SU-DHL-6 (cell line): Measurements from ENCODE around the gene SSC5D.

Experiments used
- H2AFZ ChIP-seq: fragments of 200-600 bp; sonication (generic); 2 replicates; pipeline ENCODE4 v1.6.1; 2014; ENCODE audit warnings: low read depth, mild to moderate bottlenecking, moderate library complexity, mixed read lengths, antibody characterized with exemption, low read length; ENCODE audit not compliant: severe bottlenecking
- H3F3A ChIP-seq: fragments of 200-600 bp; shearing (Covaris generic); 2 replicates; pipeline ENCODE4 v1.6.0; 2016; ENCODE audit warnings: antibody characterized with exemption, mild to moderate bottlenecking; ENCODE audit not compliant: insufficient read depth
- H3K27ac ChIP-seq: fragments of 200-600 bp; sonication (generic); 2 replicates; pipeline ENCODE4 v1.5.1; 2016; ENCODE audit warnings: low read depth, mild to moderate bottlenecking, low read length, moderate library complexity, mixed read lengths
- H3K27me3 ChIP-seq: fragments of 200-600 bp; sonication (generic), shearing (Covaris generic); 2 replicates; pipeline ENCODE4 v1.6.0; 2014; ENCODE audit warnings: mild to moderate bottlenecking, low read length
- H3K36me3 ChIP-seq: fragments of 200-600 bp; sonication (generic); 2 replicates; pipeline ENCODE4 v1.6.1; 2014; ENCODE audit warnings: mild to moderate bottlenecking, low read length, mixed read lengths
- H3K4me2 ChIP-seq: fragments of 300-600, 200-600 bp; shearing (Covaris generic), sonication (generic); 2 replicates; pipeline ENCODE4 v1.6.0; 2014; ENCODE audit warnings: low read length, low read depth, mild to moderate bottlenecking; ENCODE audit not compliant: poor library complexity, severe bottlenecking
- H3K4me3 ChIP-seq: fragments of 200-600 bp; sonication (generic); 2 replicates; pipeline ENCODE4 v1.5.1; 2014; ENCODE audit warnings: antibody characterized with exemption, low read length, mild to moderate bottlenecking, mixed read lengths; ENCODE audit not compliant: insufficient read depth, poor library complexity, severe bottlenecking
- H3K79me2 ChIP-seq: fragments of 200-600 bp; sonication (generic); 2 replicates; pipeline ENCODE4 v1.6.1; 2014; ENCODE audit warnings: mild to moderate bottlenecking, low read length, moderate library complexity; ENCODE audit not compliant: insufficient read depth
- H3K9ac ChIP-seq: fragments of 200-600 bp; sonication (generic); 2 replicates; pipeline ENCODE4 v1.7.0; 2014; ENCODE audit warnings: mild to moderate bottlenecking, low read length
- H3K9me2 ChIP-seq: fragments of 200-600 bp; sonication (generic); replicated peaks from 2 replicates; pipeline ENCODE4 v1.6.1; 2014; ENCODE audit warnings: low read length; ENCODE audit not compliant: insufficient read depth
- H3K9me3 ChIP-seq: fragments of 200-600 bp; sonication (generic); 2 replicates; pipeline ENCODE4 v1.6.1; 2014; ENCODE audit warnings: low read length, mixed read lengths; ENCODE audit not compliant: insufficient read depth
- H4K20me1 ChIP-seq: fragments of 200-600 bp; sonication (generic); 2 replicates; pipeline ENCODE4 v1.6.1; 2014; ENCODE audit warnings: low read depth, mild to moderate bottlenecking, antibody characterized with exemption, low read length, moderate library complexity, mixed read lengths
- CTCF ChIP-seq: fragments of 200-600 bp; sonication (generic); IDR thresholded peaks from one replicate; pipeline ENCODE4 v1.5.1; 2017; ENCODE audit warnings: antibody characterized with exemption, mild to moderate bottlenecking, low read length, moderate library complexity; ENCODE audit not compliant: insufficient read depth, poor library complexity, severe bottlenecking
- EZH2phosphoT487 ChIP-seq: fragments of 200-600 bp; sonication (generic), shearing (Covaris generic); conservative IDR thresholded peaks from 2 replicates; pipeline ENCODE4 v1.6.1; 2018; ENCODE audit warnings: mild to moderate bottlenecking, antibody characterized with exemption, low read length, moderate library complexity, mixed read lengths

SSC5D gene

GRCh38 chr19:55503502-55504251 lies 15.4 kb downstream of the SSC5D start:
- peak overlapping the region; percentile 54 for H3K4me3 ChIP-seq
- no peaks in the 10 kb centered on the region for H3K27me3 ChIP-seq
- peak overlapping the region; percentile 53 for H3K9ac ChIP-seq
- H3K79me2 ChIP-seq = no peaks in the 10 kb centered on the region
- peak overlapping the region; percentile 98 for H2AFZ ChIP-seq
- no peaks in the 10 kb centered on the region for H3K9me3 ChIP-seq
- no peak for TF ChIP-seq EZH2phosphoT487
- TF ChIP-seq CTCF = peak; percentile 94
- H3K27ac ChIP-seq = no peak overlapping the region
- H3F3A ChIP-seq = no peaks in the 10 kb centered on the region
- H3K9me2 ChIP-seq = no peaks in the 10 kb centered on the region
- no peaks in the 10 kb centered on the region for H4K20me1 ChIP-seq
- no peaks in the 10 kb centered on the region for H3K36me3 ChIP-seq
- H3K4me2 ChIP-seq = peak overlapping the region; percentile 66

- H3K27me3 ChIP-seq = no peaks in the 10 kb centered on the region
- peak overlapping the region; percentile 66 for H3K4me2 ChIP-seq
- no peak overlapping the region for H3K4me3 ChIP-seq
- peak overlapping the region; percentile 98 for H2AFZ ChIP-seq
- no peaks in the 10 kb centered on the region for H3F3A ChIP-seq
- peak overlapping the region; percentile 53; the same call in 1 of the 2 replicates for H3K9ac ChIP-seq
- H3K36me3 ChIP-seq = no peaks in the 10 kb centered on the region
- TF ChIP-seq EZH2phosphoT487 = no peak
- TF ChIP-seq CTCF = no peak
- H3K9me3 ChIP-seq = no peaks in the 10 kb centered on the region
- H3K79me2 ChIP-seq = no peaks in the 10 kb centered on the region
- no peaks in the 10 kb centered on the region for H4K20me1 ChIP-seq
- H3K9me2 ChIP-seq = no peaks in the 10 kb centered on the region
- H3K27ac ChIP-seq = no peak overlapping the region
Observed at GRCh38 chr19:55504252-55504603, 16.0 kb downstream of the SSC5D start.

GRCh38 chr19:55504981-55505380 lies 16.7 kb downstream of the SSC5D start:
- H2AFZ ChIP-seq = no peak overlapping the region
- H3K9me3 ChIP-seq = no peaks in the 10 kb centered on the region
- no peaks in the 10 kb centered on the region for H3F3A ChIP-seq
- no peak overlapping the region for H3K27ac ChIP-seq
- H3K4me2 ChIP-seq = no peak overlapping the region
- TF ChIP-seq EZH2phosphoT487 (no peak), CTCF (no peak)
- no peaks in the 10 kb centered on the region for H3K9me2 ChIP-seq
- no peaks in the 10 kb centered on the region for H3K27me3 ChIP-seq
- no peaks in the 10 kb centered on the region for H3K36me3 ChIP-seq
- no peaks in the 10 kb centered on the region for H3K79me2 ChIP-seq
- no peaks in the 10 kb centered on the region for H4K20me1 ChIP-seq
- no peak overlapping the region for H3K9ac ChIP-seq
- no peak overlapping the region for H3K4me3 ChIP-seq
